H1 (cell line): ENCODE data around the gene BIRC7. TPM values are rescaled to one million over a fixed set of nuclear protein-coding genes. Genes with fewer than 3 reads are reported as not detected.

ENCODE experiments used
- CTCF ChIA-PET: fragments of 300-600 bp; sonication (Branson Sonifier 250); formaldehyde crosslinking; loops from one replicate; lab custom pipeline; 2021; ENCODE audit not compliant: partially characterized antibody; lab: Charles Lee
- POLR2A ChIA-PET: fragments of 300-600 bp; sonication (Branson Sonifier 250); formaldehyde crosslinking; loops from one replicate; lab custom pipeline; 2021; ENCODE audit warnings: inconsistent platforms; ENCODE audit not compliant: partially characterized antibody; lab: Charles Lee
- DNase-seq, 2 experiments: peaks; one replicate each; pipeline versions ENCODE4 v3.0.0 to v3.0.0-alpha.2; 2010 to 2022; ENCODE audit warnings: low spot score in 2 of 2, low read depth in 1 of 2, mixed read lengths in 1 of 2
- FAIRE-seq: peaks from 2 replicates; lab custom pipeline; 2011; peaks lifted over from hg19 to GRCh38; lab: Jason Lieb, UNC
- H2AFZ ChIP-seq: 2 replicates; pipeline ENCODE4 v1.8.1; 2012; ENCODE audit warnings: low read length, inconsistent platforms
- H2AK5ac ChIP-seq: 2 replicates; pipeline ENCODE4 v1.6.1; 2013; ENCODE audit warnings: low read depth, low read length
- H2BK120ac ChIP-seq: replicated peaks from 2 replicates; pipeline ENCODE3; 2013; ENCODE audit warnings: low read depth, low read length, inconsistent platforms
- H2BK12ac ChIP-seq: 2 replicates; pipeline ENCODE4 v1.6.1; 2013; ENCODE audit warnings: low read depth, low read length
- H2BK15ac ChIP-seq: 2 replicates; pipeline ENCODE4 v1.6.1; 2013; ENCODE audit warnings: low read length
- H2BK20ac ChIP-seq: 2 replicates; pipeline ENCODE4 v1.6.1; 2013; ENCODE audit warnings: low read length
- H2BK5ac ChIP-seq: 2 replicates; pipeline ENCODE4 v1.6.1; 2013; ENCODE audit warnings: low read depth, low read length
- H3K14ac ChIP-seq: 2 replicates; pipeline ENCODE4 v1.6.1; 2013; ENCODE audit warnings: inconsistent platforms; ENCODE audit not compliant: insufficient read length
- H3K18ac ChIP-seq: 2 replicates; pipeline ENCODE4 v1.6.1; 2013; ENCODE audit warnings: low read length; ENCODE audit errors: extremely low read depth
- H3K23ac ChIP-seq: 2 replicates; pipeline ENCODE4 v1.6.1; 2013; ENCODE audit warnings: inconsistent platforms; ENCODE audit not compliant: insufficient read length
- H3K23me2 ChIP-seq: 2 replicates; pipeline ENCODE4 v1.6.1; 2013; ENCODE audit warnings: low read depth, low read length
- H3K27ac ChIP-seq: 2 replicates; pipeline ENCODE4 v1.6.1; 2011; ENCODE audit warnings: low read depth, low read length, inconsistent platforms
- H3K27me3 ChIP-seq, 4 experiments: replicated peaks in 1 of 4; 1 replicate in 1 of 4; 2 replicates in 3 of 4; pipeline versions ENCODE4 v1.6.1 to v1.8.1; 2011 to 2013; ENCODE audit warnings: low read length in 3 of 4, mild to moderate bottlenecking in 3 of 4, inconsistent platforms in 2 of 4, mixed read lengths in 2 of 4, moderate library complexity in 1 of 4; ENCODE audit not compliant: control insufficient read depth in 3 of 4, insufficient read depth in 3 of 4; ENCODE audit errors: extremely low read depth in 1 of 4
- H3K36me3 ChIP-seq, 4 experiments: 2 replicates each; pipeline versions ENCODE4 v1.6.1 to v1.8.1; 2011 to 2013; ENCODE audit warnings: mild to moderate bottlenecking in 4 of 4, low read length in 3 of 4, moderate library complexity in 2 of 4, control low read depth in 1 of 4, inconsistent platforms in 1 of 4; ENCODE audit not compliant: insufficient read depth in 4 of 4, control insufficient read depth in 2 of 4
- H3K4ac ChIP-seq: replicated peaks from 2 replicates; pipeline ENCODE3; 2013; ENCODE audit warnings: low read length, low read depth, mixed read lengths, inconsistent platforms; ENCODE audit not compliant: insufficient read length
- H3K4me1 ChIP-seq, 4 experiments: replicated peaks in 1 of 4; 1 replicate in 1 of 4; 2 replicates in 3 of 4; pipeline versions ENCODE4 v1.6.1 to v1.8.1; 2011 to 2013; ENCODE audit warnings: low read length in 3 of 4, inconsistent platforms in 2 of 4, mixed read lengths in 1 of 4; ENCODE audit not compliant: insufficient read depth in 4 of 4, control insufficient read depth in 3 of 4
- H3K4me2 ChIP-seq, 2 experiments: 2 replicates each; pipeline versions ENCODE4 v1.6.1 to v1.8.1; 2011 to 2013; ENCODE audit warnings: low read depth in 2 of 2, low read length in 2 of 2, control low read depth in 1 of 2, inconsistent platforms in 1 of 2, mild to moderate bottlenecking in 1 of 2; ENCODE audit not compliant: insufficient read depth in 1 of 2
- H3K4me3 ChIP-seq, 4 experiments: fragments of 200-600, 300-600 bp in 1 of 4; sonication (generic), shearing (Covaris generic), sonication (Bioruptor Twin) in 1 of 4; 2 replicates each; pipeline versions ENCODE4 v1.5.1 to v1.8.1; 2011 to 2016; ENCODE audit warnings: low read length in 4 of 4, low read depth in 3 of 4, control low read depth in 2 of 4, inconsistent platforms in 2 of 4, mild to moderate bottlenecking in 2 of 4, mixed read lengths in 1 of 4, moderate library complexity in 1 of 4; ENCODE audit not compliant: insufficient read depth in 2 of 4; ENCODE audit errors: extremely low read depth in 1 of 4
- H3K56ac ChIP-seq: replicated peaks from 2 replicates; pipeline ENCODE3; 2013; ENCODE audit warnings: low read depth, mild to moderate bottlenecking, mixed read lengths, low read length, inconsistent platforms; ENCODE audit not compliant: insufficient read length
- H3K79me1 ChIP-seq: 2 replicates; pipeline ENCODE4 v1.6.1; 2013; ENCODE audit warnings: low read depth, low read length, control low read depth
- H3K79me2 ChIP-seq, 2 experiments: 2 replicates each; pipeline versions ENCODE4 v1.6.1 to v1.8.1; 2012 to 2013; ENCODE audit warnings: low read length in 2 of 2, mild to moderate bottlenecking in 2 of 2, inconsistent platforms in 1 of 2; ENCODE audit not compliant: insufficient read depth in 2 of 2, control insufficient read depth in 1 of 2
- H3K9ac ChIP-seq, 4 experiments: replicated peaks in 1 of 4; 1 replicate in 1 of 4; 2 replicates in 3 of 4; pipeline versions ENCODE4 v1.6.1 to v1.8.1; 2011 to 2013; ENCODE audit warnings: low read depth in 3 of 4, low read length in 3 of 4, control low read depth in 2 of 4, mild to moderate bottlenecking in 2 of 4, moderate library complexity in 2 of 4, inconsistent platforms in 1 of 4; ENCODE audit errors: extremely low read depth in 1 of 4
- H3K9me3 ChIP-seq, 2 experiments: 2 replicates each; pipeline versions ENCODE4 v1.6.1 to v1.8.1; 2012 to 2013; ENCODE audit warnings: mild to moderate bottlenecking in 2 of 2, moderate library complexity in 2 of 2, control low read depth in 1 of 2, inconsistent platforms in 1 of 2, low read depth in 1 of 2, low read length in 1 of 2, mixed read lengths in 1 of 2; ENCODE audit not compliant: insufficient read depth in 2 of 2
- H4K20me1 ChIP-seq, 2 experiments: replicated peaks in 1 of 2; 2 replicates each; pipeline versions ENCODE3 to v1.8.1; 2011 to 2013; ENCODE audit warnings: inconsistent platforms in 2 of 2, low read length in 2 of 2, mild to moderate bottlenecking in 1 of 2; ENCODE audit not compliant: insufficient read depth in 2 of 2, control insufficient read depth in 1 of 2
- H4K5ac ChIP-seq: 2 replicates; pipeline ENCODE4 v1.6.1; 2013; ENCODE audit warnings: low read length, low read depth, mixed read lengths, inconsistent platforms; ENCODE audit not compliant: insufficient read length
- H4K8ac ChIP-seq: 2 replicates; pipeline ENCODE4 v1.8.0; 2013; ENCODE audit warnings: mild to moderate bottlenecking, moderate library complexity, low read length, inconsistent platforms; ENCODE audit not compliant: insufficient read depth; ENCODE audit errors: extremely low read depth
- H4K91ac ChIP-seq: replicated peaks from 2 replicates; pipeline ENCODE3; 2013; ENCODE audit warnings: low read length, mixed read lengths, inconsistent platforms; ENCODE audit not compliant: insufficient read length
- CHD2 ChIP-seq: IDR thresholded peaks from 2 replicates; pipeline ENCODE4 v1.6.1; 2012; ENCODE audit warnings: low read length, improper control_type of control experiment
- CREB1 ChIP-seq: IDR thresholded peaks from 2 replicates; pipeline ENCODE4 v1.6.1; 2012; ENCODE audit warnings: inconsistent platforms
- EZH2 ChIP-seq: fragments of 200-600 bp; sonication (generic); IDR thresholded peaks from 2 replicates; pipeline ENCODE4 v1.7.1; 2012; ENCODE audit warnings: low read depth, mild to moderate bottlenecking, moderate library complexity, low read length, inconsistent platforms; ENCODE audit not compliant: severe bottlenecking
- JUND ChIP-seq: IDR thresholded peaks from 2 replicates; pipeline ENCODE4 v1.6.1; 2011; ENCODE audit warnings: mild to moderate bottlenecking, improper control_type of control experiment, low read length
- KDM1A ChIP-seq: fragments of 200-600, 300-600 bp; sonication (generic); IDR thresholded peaks from 2 replicates; pipeline ENCODE4 v1.7.1; 2016; ENCODE audit warnings: mild to moderate bottlenecking, low read length, borderline replicate concordance
- KDM5A ChIP-seq: fragments of 200-600 bp; IDR thresholded peaks from 2 replicates; pipeline ENCODE4 v1.7.1; 2012; ENCODE audit warnings: mild to moderate bottlenecking, low read length, inconsistent platforms, mixed read lengths
- MAFK ChIP-seq: IDR thresholded peaks from 2 replicates; pipeline ENCODE4 v1.6.1; 2012; ENCODE audit warnings: low read depth, mild to moderate bottlenecking, improper control_type of control experiment, low read length
- RAD21 ChIP-seq, 2 experiments: IDR thresholded peaks in 1 of 2; conservative IDR thresholded peaks in 1 of 2; 2 replicates each; pipeline ENCODE4 v1.6.1; 2011; ENCODE audit warnings: low read depth in 2 of 2, low read length in 2 of 2, improper control_type of control experiment in 1 of 2, inconsistent platforms in 1 of 2, mild to moderate bottlenecking in 1 of 2, moderate library complexity in 1 of 2
- SIRT6 ChIP-seq: IDR thresholded peaks from one replicate; pipeline ENCODE4 v1.7.1; 2012; ENCODE audit warnings: low read length, inconsistent platforms
- SP2 ChIP-seq: IDR thresholded peaks from 2 replicates; pipeline ENCODE4 v1.6.1; 2012; ENCODE audit warnings: mild to moderate bottlenecking, low read length, inconsistent platforms
- TAF1 ChIP-seq: IDR thresholded peaks from 2 replicates; pipeline ENCODE4 v1.6.1; 2011; ENCODE audit warnings: mild to moderate bottlenecking, low read depth, low read length
- USF2 ChIP-seq: IDR thresholded peaks from 2 replicates; pipeline ENCODE4 v1.6.1; 2011; ENCODE audit warnings: low read length, improper control_type of control experiment
- WGBS, 2 experiments: shearing (Covaris generic) in 1 of 2; methylation state at CpG; one replicate each; pipeline versions ENCODE4 v1.1.6 to v1.1.7; 2013 to 2015; ENCODE audit warnings: low lambda C conversion rate in 2 of 2, mixed read lengths in 2 of 2, inconsistent platforms in 1 of 2, low coverage in 1 of 2, missing lambda C conversion rate in 1 of 2; ENCODE audit not compliant: insufficient replicate concordance in 2 of 2, insufficient coverage in 1 of 2, insufficient read length in 1 of 2; ENCODE audit errors: extremely low coverage in 1 of 2, missing lambda C conversion rate in 1 of 2; 5-methylcytosine and 5-hydroxymethylcytosine counted together
- polyA plus RNA-seq, 7 experiments: library from polyadenylated mRNA; depleted of rRNA in 3 of 7; stranded (reverse) in 5 of 7; unstranded in 2 of 7; fragments of >200 nt in 5 of 7; fragments of 200-250 nt in 2 of 7; gene quantifications; 1 replicate in 5 of 7; 2 replicates in 1 of 7; 4 replicates in 1 of 7; pipeline versions ENCODE4 v1.2.1 to v1.2.3, GENCODE V29; 2011 to 2013; ENCODE audit warnings: missing spikeins in 2 of 7, mixed read lengths in 2 of 7
- total RNA-seq: library from RNA; stranded (reverse); fragmentation: NEBNext Ultra II Directional; extraction: Animal tissue kit (Norgen Biotek cat#: 25700); gene quantifications from 2 replicates; pipeline ENCODE4 v1.2.1, GENCODE V29; 2021

The BIRC7 gene
- total and polyA plus RNA-seq, 2 of the 8 experiments (the other 6 are each of a cell fraction or from before 2014, with no cell fraction given), result 0.11 to 0.41 TPM

DNA sequence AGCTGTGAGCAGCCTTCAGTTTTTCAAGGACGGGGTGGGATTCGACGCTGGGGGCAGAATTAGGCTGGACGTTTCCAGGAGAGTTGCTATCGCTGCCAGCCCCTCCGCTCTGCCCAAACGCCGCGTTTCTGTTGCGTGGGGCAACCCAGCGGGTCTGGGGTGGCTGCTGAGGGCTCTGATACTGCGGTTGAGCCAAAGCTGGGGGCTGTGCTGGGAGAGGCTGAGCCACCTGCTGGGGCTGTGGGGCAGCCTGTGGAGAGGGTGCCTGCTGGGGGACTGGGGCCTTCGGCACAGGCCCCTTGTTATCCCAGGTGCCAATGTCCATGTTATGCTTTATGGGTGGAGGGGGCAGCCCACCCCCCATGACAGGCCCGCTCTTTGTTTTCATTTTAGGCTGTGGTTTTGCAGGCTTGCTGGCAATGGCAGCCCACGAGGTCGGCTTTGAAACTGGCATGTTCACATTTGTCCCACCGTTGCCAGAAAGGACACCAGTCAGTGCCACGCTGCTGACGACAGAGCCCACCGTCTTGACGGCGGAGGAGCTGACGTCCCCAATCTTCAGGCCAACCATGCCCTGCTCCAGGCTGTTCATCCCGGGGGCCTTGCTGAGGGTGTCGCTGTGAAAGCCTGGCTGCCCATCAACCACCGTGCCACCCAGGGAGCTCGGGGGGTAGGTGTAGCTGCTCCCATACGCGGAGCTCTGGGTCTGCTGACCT is 32.7 kb upstream of the BIRC7 start:
- H2BK15ac ChIP-seq, result no peak overlapping the region
- peaks cover 11% of the 10 kb centered on the region for H3K79me1 ChIP-seq
- no peak overlapping the region for H4K91ac ChIP-seq
- CTCF ChIA-PET, result interaction anchor here (0.9 to 1.6 kb wide), 10 partner anchors 9 to 107 kb away, joined by 3 to 8 read pairs (median 4); no protein-coding TSS in a partner anchor
- POLR2A ChIA-PET, result interaction anchor here (1.1 to 1.8 kb wide), 2 partner anchors 8 to 20 kb away, joined by 3 to 5 read pairs; no protein-coding TSS in a partner anchor
- WGBS, 2 experiments, result 96% methylated on average over 29 of the region's 29 CpGs; no CpG with 5 or more reads in 1 of the 2 experiments
- DNase-seq (no peak), FAIRE-seq (no peak)
- no peak overlapping the region for H3K4me2 ChIP-seq
- no peak overlapping the region for H3K4me3 ChIP-seq
- no peak overlapping the region for H2BK120ac ChIP-seq
- peaks cover 23 to 94% of the 10 kb centered on the region in 2 experiments for H3K79me2 ChIP-seq
- H3K27ac ChIP-seq, result no peak overlapping the region
- H2BK20ac ChIP-seq, result no peak overlapping the region
- H3K27me3 ChIP-seq, result no peaks in the 10 kb centered on the region
- no peaks in the 10 kb centered on the region for H3K23me2 ChIP-seq
- H3K56ac ChIP-seq, result no peak overlapping the region
- no peak overlapping the region for H2BK12ac ChIP-seq
- no peak for TF ChIP-seq USF2
- TF ChIP-seq RAD21 (IDR thresholded peaks at IDR 0.05 in 1 of 2, conservative IDR thresholded peaks at IDR 0.05 in 1 of 2; ENCODE audit: low read depth in 2 of 2, low read length in 2 of 2), result no peak
- no peak for TF ChIP-seq TAF1
- TF ChIP-seq SP2, result no peak
- TF ChIP-seq JUND, result no peak
- no peak for TF ChIP-seq KDM1A
- no peak for TF ChIP-seq CHD2
- TF ChIP-seq MAFK, result no peak
- TF ChIP-seq SIRT6, result no peak
- TF ChIP-seq KDM5A, result no peak
- TF ChIP-seq CREB1, result no peak
- TF ChIP-seq EZH2, result no peak
- no peak overlapping the region for H2BK5ac ChIP-seq
- no peak overlapping the region for H2AK5ac ChIP-seq
- H3K14ac ChIP-seq, result no peak overlapping the region
- H4K20me1 ChIP-seq, result peaks cover 34 to 62% of the 10 kb centered on the region in 2 experiments
- H2AFZ ChIP-seq, result no peak overlapping the region
- H3K23ac ChIP-seq, result no peak overlapping the region
- H3K4ac ChIP-seq, result no peak overlapping the region
- H3K9ac ChIP-seq, result no peak overlapping the region
- peaks cover 22 to 47% (median 41%) of the 10 kb centered on the region in 4 experiments for H3K36me3 ChIP-seq
- no peaks in the 10 kb centered on the region for H3K9me3 ChIP-seq
- H3K4me1 ChIP-seq, result no peaks in the 10 kb centered on the region
- no peak overlapping the region for H3K18ac ChIP-seq
- no peak overlapping the region; the same call in 1 of the 2 replicates for H4K8ac ChIP-seq
- H4K5ac ChIP-seq, result no peak overlapping the region
